Measurements from ENCODE around the gene UBE2D2.

DNA sequence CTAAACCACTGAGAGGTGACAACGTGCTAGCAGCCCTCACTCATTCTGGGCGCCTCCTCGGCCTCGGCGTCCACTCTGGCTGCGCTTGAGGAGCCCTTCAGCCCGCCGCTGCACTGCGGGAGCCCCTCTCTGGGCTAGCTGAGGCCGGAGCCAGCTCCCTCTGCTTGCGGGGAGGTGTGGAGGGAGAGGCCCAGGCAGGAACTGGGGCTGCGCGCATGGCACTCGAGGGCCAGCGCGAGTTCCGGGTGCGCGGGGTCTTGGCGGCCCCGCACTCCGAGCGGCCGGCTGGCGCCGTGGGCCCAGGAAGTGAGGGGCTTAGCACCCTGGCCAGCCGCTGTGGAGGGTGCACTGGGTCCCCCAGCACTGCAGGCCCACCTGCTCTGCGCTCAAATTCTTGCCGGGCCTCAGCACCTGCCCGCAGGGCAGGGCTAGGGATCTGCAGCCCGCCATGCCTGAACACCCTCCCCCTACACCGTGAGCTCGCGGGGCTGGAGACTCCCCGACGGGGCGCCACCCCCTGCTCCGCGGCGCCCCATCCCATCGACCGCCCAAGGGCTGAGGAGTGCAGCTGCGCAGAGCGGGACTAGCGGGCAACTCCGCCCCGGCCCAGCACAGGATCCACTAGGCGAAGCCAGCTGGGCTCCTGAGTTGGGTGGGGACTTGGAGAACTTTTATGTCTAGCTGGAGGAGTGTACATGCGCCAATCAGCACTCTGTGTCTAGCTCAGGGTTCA is 11.8 kb upstream of the UBE2D2 start:
- TF ChIP-seq, protein P1, sequence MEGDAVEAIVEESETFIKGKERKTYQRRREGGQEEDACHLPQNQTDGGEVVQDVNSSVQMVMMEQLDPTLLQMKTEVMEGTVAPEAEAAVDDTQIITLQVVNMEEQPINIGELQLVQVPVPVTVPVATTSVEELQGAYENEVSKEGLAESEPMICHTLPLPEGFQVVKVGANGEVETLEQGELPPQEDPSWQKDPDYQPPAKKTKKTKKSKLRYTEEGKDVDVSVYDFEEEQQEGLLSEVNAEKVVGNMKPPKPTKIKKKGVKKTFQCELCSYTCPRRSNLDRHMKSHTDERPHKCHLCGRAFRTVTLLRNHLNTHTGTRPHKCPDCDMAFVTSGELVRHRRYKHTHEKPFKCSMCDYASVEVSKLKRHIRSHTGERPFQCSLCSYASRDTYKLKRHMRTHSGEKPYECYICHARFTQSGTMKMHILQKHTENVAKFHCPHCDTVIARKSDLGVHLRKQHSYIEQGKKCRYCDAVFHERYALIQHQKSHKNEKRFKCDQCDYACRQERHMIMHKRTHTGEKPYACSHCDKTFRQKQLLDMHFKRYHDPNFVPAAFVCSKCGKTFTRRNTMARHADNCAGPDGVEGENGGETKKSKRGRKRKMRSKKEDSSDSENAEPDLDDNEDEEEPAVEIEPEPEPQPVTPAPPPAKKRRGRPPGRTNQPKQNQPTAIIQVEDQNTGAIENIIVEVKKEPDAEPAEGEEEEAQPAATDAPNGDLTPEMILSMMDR (IDR thresholded peaks at IDR 0.05 in 4 of 5, conservative IDR thresholded peaks at IDR 0.05 in 1 of 5): no peak
- no peak for TF ChIP-seq POLR2A (IDR thresholded peaks at IDR 0.05)

Data from gastrocnemius medialis (tissue), 4 donors.